ENCODE results near the gene STEAP1B.
"Not testable (repeated sequence)": the region's sequence is repeated elsewhere in the genome, so short reads cannot be mapped to it uniquely, and the experiment has no call there.

STEAP1B gene

GRCh38 chr7:22496296-22496888, 3.6 kb downstream of the STEAP1B start:
- not testable (repeated sequence) for DNase-seq

GRCh38 chr7:22493160-22493925, 6.6 kb downstream of the STEAP1B start:
- DNase-seq = not testable (repeated sequence)

DNA sequence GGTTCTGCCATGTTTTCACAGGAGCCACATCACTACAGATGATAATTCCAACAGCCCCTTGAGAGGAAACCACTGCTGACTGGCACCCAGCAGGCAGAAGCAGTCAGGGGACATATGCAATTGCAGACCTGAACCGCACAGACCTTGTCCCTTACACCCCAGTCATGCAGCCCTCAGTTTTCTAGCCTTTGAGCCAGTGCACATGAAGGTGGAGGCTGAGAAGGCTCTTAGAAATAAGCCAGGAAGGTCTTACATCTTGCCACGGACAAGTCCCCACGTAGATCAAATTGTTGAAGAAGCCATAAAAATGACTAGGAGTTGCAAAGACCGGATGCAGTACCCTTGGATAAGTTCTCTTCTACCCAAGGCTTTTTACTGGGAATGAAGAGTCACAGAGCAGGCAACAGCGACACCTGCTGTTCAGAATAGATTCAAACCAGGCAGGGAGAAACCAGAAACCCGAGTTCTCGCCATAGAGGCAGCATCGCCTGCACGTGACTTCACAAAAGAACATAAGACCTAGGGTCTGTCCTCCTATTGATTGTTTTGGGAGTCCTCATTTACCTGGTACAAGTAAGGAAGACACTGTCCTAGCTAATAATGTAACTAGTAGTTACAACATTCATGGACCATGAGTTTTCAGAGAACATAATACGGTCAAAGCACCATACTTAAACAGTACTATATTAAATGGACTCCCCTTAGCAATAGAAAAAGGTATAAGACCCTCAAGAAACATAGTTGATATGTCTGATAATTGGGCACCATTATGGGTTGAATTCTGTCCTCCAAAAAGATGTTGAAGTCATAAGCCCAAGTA, 11.1 kb downstream of the STEAP1B start:
- peak; percentile 88 for DNase-seq

GRCh38 chr7:22487978-22488642, 11.9 kb downstream of the STEAP1B start:
- DNase-seq = no peak

DNA sequence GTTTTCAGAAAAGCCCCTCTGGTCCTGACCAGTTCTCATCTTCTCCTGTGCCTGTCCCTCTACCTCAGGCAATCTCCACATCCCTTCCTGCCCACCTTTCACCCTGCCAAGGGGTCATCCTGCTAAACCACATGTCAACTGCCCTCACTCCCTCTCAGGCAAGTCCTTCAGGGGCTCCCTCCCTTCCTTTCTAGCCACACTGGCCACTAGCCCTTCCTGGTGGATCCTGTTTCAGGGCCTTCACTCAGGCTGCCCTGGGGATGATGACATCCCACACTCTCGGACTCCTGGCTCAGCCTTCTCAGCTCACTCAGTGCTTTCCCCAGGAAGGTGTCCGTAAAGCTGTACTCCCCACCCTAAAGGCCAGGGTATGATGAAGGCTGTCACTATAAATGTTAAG, 13.4 kb downstream of the STEAP1B start:
- no peak for DNase-seq

DNA sequence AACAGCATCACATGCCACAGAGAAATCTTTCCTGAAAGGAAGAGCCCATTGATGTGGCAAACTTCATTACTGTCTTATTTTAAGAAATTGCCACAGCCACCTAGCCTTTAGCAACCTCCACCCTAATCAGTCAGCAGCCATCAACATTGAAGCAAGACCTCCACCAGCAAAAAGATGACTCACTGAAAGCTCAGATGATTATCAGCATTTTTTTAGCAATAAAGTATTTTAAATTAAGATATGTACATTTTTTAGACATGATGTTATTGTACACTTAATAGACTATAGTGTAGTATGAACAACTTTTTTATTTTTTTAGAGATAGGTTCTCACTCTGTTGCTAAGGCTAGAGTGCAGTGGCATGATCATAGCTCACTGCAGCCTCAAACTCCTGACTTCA, 14.8 kb downstream of the STEAP1B start:
- no peak for DNase-seq

- DNase-seq = no peak
Measured at GRCh38 chr7:22482503-22482902, 17.5 kb downstream of the STEAP1B start.

- no peak for DNase-seq
Measured at GRCh38 chr7:22481726-22482125, 18.3 kb downstream of the STEAP1B start.

DNA sequence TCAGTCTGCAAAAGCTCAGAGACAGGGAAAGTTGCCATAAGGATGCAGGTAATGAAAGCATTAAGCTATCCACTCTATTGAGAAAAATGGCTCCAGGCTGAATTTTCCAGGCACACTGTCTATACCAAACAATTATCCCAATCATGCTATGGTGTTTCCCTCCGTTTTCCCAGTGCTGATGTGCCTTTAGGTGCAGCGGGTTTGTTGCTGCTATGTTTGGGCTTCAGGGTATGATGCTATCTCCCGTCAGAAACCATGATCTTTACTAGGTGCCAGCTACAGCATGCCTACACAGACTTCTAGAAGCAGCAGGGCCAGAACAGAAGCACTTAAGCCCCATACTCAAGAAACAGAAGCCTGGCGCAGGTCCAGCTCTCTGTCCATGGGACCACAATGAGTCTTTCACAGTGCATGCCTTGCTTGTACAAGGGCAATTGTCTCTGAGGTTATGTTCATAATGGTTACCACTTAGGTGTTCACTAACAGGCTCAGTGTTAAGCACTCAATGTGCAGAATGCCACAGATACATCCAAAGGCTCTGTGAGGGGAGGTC, 19.4 kb downstream of the STEAP1B start:
- DNase-seq = no peak

DNA sequence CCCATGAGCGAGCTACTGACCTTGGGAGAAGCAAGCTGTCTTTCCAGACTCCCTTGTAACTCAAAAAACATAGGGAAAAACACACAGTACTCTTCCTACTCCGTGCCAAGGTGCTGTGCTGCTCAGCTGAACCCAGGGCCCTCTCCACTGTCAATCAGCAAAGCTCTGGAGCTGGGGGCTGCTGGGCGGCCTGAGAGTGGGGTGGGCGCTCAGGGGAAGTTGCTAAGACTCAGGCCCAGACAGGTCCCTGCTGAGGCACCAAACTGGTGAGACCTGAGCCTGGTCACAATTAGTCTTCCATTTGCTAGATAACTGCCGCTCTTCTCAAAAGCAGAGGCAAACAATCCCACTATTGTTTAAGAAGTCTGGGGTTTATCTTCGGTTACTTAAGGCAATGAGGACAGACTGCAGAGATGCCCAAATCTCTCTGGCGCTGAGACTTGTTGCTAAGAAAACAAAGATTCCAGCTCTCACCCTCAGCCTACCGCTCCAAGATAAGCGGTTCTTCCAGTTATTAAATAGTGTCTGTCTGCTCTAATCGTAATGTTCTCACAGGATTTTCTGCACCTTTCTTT, 22.0 kb downstream of the STEAP1B start:
- no peak for DNase-seq

GRCh38 chr7:22477262-22477661, 22.7 kb downstream of the STEAP1B start:
- no peak for DNase-seq

DNA sequence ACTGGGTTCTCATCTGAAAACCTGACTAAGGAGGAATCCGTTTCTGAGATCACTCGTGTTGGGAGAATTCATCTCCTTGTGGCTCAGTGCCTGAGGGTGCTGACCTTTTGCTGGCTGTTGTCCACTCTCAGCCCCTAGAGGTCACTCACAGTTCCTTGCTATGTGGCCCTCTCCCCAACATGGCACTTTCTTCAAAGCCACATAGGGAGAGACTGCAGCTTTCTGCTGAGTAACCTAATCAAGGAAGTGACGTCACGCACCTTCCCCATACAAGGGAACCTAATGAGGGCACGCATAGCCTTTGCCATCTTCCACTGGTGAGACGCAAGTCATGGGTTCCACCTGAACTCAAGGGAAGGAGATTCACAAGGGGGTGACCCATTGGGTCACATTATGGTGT, 23.2 kb downstream of the STEAP1B start:
- no peak for DNase-seq

DNA sequence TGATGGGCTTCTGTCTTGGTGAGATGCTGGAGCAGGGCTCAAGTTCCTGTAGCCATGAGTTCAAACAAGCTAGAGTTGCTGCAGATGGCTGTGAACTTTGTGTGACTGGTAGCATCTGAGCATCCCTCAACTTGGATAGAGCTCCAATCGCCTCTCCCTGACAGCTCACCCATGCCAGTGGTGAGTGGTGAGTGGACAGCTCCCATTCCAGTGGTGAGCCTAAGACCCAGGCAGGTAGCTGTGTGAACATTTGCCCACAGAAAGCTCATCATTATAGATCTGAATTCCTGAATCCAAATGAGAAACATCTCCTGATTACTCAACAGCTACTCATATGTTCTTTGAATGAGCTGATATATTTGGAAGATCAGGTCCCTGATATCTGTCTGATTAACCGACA, 25.3 kb downstream of the STEAP1B start:
- no peak for DNase-seq

DNA sequence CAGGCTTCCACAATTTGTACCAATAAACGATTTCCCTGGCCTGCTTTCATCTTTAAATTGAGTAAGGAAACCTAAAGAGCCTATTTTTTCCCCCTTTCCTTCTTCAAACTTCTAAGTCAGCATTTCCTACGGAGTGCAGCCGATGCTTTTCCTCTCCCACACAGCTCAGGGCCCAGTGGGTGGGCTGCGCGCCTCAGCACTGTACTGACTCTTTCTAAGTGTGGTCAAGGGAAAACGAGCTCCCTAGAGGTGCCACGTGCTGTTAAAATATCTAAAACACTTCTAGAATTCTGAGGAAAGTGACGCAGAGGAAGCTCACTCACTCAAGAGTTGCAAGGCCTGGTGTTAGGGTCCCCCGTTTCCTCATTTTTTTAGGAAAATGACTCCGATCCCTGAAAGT, 29.0 kb downstream of the STEAP1B start:
- no peak for DNase-seq

DNA sequence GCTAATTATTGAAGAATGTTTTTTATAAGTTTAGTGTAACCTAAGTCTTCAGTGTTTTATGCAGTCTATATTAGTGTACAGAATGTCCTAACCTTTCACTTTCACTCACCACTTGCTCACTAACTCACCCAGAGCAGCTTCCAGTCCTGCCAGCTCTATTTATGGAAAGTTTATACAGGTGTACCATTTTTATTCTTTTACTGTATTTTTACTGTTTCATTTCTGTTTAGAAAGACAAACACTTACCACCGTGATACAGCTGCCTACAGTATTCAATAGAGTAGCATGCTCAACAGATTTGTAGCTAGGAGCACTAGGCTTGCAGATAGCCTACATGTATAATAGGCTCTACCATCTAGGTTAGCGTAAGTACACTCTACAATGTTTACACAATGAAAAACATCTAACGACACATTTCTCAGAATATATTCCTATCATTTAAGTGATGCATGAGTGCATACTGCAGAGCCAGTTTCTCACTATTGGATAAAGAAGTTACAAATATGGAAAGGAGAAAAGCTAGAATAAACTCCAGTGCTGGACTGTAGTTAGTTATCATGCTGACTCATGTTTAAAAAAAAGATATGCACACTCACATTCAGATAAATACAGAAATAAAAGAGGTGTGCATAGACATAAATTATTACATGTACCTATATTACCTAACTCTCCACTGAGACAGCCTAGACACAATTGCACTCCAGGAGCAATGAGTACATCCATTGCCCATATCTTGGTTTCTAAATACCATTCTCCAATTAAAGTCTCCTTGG, 30.4 kb downstream of the STEAP1B start:
- DNase-seq = peak; percentile 95

GRCh38 chr7:22468609-22469008, 31.4 kb downstream of the STEAP1B start:
- no peak for DNase-seq

DNA sequence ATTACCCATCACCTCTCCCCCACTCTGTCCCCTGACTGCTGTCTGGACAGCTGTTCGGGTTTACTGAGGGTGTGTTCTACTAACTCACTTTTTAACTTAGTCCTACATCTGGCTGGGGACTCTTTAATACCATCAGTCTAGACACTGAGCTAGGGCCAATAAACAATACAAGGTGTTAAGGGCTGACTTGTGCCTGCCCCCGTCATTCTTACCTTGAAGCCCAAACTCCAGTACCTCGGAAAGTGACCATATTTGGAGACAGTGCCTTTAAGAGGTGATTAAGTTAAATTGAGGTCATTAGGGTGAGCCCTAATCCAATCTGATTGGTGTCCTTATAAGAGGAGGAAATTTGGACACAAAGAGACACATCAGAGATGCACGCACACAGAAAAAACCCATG, 35.7 kb downstream of the STEAP1B start:
- no peak for DNase-seq

DNA sequence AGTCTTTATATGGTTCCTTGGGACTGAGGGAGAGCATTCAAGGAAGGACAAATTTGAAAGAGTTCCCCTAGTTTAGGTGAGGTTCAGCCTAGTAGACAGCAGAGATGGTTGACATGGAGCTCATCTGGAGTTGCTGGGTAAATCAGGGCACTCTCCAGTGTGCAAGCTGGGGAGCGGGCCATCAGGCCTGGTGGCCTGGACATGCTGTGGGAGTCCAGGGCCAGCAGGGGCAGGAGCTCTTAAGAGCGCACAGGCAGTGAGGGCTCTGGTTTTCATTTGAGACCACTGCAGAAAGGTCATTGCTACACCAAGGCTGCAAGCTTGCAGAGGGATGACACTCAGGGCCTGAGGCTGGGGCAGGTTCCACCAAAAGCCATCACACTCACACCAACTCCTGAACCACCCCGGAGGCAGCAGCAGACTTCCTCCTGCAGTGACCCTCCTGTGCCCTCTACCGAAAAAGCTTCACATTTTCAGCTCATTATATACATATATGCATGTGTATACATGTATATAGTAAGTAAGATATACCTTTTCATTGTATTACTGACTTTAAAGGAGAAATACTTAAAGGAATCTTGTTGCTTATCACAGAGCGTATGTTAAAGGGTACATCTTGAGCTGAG, 39.5 kb downstream of the STEAP1B start:
- DNase-seq = no peak

GRCh38 chr7:22457471-22457870, 42.5 kb downstream of the STEAP1B start:
- no peak for DNase-seq

DNA sequence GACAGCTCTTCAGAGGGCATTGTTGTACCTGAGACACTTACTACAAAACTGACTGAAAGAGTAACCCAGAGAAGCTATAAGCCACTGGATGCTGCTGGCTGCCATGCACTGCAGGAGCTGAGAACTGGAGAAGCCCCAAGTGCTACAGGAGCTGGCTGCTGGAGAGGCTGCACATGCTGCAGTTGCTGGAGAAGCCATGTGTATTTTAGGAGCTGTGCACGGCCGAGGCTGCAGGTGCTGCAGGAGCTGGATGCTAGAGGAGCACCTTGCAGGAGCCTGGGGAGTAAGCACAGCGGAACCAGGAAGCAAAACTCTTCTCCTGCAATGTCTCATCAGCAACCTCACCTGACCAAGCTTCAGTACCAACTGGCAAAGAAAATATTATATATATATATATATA, 45.5 kb downstream of the STEAP1B start:
- DNase-seq = no peak

DNA sequence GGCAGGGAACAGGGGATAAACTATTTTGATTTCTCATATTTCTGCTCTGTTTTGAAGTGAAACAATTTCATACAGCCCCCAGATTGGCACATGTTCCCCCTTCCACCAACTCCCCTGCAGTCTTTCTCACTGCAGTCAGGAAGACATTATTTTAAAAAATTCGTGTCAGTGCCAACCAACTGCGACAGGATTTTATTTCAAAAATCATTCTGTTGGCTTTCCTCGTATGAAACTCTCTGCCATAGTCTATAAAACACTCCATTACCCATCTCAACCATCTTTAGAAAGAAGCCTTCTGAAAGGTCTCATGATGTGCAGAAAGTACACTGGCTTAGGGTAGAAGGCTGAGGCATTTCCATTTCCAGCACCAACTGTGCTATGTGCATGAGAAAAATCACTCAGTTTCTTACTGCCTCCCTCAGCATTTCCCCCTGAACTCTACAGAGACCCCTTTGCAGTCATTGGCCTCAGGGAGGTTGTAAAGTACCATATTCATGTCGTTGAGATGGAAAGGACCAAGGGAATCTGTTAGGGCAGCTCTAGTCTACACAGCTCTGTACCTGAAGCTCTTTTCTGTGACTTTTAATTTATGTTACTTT, 46.9 kb downstream of the STEAP1B start:
- DNase-seq = no peak
